Heart right ventricle (tissue), 16 donors: Measurements from ENCODE around the gene KLRG1. TPM values are rescaled to one million over a fixed set of nuclear protein-coding genes. Genes with fewer than 3 reads are reported as not detected.
A peak's percentile ranks its signal among the peaks of the same experiment; 100 is the strongest.

ENCODE experiments used
- ATAC-seq, 8 donors: fragments of 200-7000 bp; cut with Tn5 transposase; one replicate each; pipeline ENCODE4 v1.9.1; 2020; ENCODE audit warnings: mild to moderate bottlenecking in 8 of 8, moderate library complexity in 8 of 8, moderate number of reproducible peaks in 1 of 8
- DNase-seq, 2 donors: peaks; one replicate each; pipeline ENCODE4 v3.0.0-alpha.2; 2020
- H3K27ac ChIP-seq, 10 donors: fragments of 200-600 bp; sonication (generic) in 2 of 10; one replicate each; pipeline versions ENCODE4 v1.5.0 to v1.8.0; 2020 to 2022; ENCODE audit warnings: mild to moderate bottlenecking in 3 of 10
- H3K27me3 ChIP-seq, 7 donors: fragments of 200-600 bp; one replicate each; pipeline ENCODE4 v1.8.0; 2021 to 2022; ENCODE audit warnings: mild to moderate bottlenecking in 2 of 7
- H3K36me3 ChIP-seq, 9 donors: fragments of 200-600 bp; sonication (generic) in 1 of 9; one replicate each; pipeline versions ENCODE4 v1.5.0 to v1.8.0; 2020 to 2022; ENCODE audit warnings: mild to moderate bottlenecking in 2 of 9
- H3K4me1 ChIP-seq, 9 donors: fragments of 200-600 bp; sonication (generic) in 1 of 9; one replicate each; pipeline versions ENCODE4 v1.5.0 to v1.8.0; 2020 to 2022; ENCODE audit warnings: mild to moderate bottlenecking in 4 of 9
- H3K4me3 ChIP-seq, 10 donors: fragments of 200-600 bp; sonication (generic) in 2 of 10; one replicate each; pipeline versions ENCODE4 v1.5.0 to v1.8.0; 2020 to 2022; ENCODE audit warnings: mild to moderate bottlenecking in 7 of 10, moderate library complexity in 2 of 10
- H3K9me3 ChIP-seq, 11 donors: fragments of 200-600 bp in 10 of 11; sonication (generic) in 2 of 11; one replicate each; pipeline versions ENCODE4 v1.5.0 to v1.8.0; 2013 to 2022; ENCODE audit warnings: mild to moderate bottlenecking in 2 of 11, control low read depth in 1 of 11, moderate library complexity in 1 of 11
- CTCF ChIP-seq, 9 donors: fragments of 200-600 bp; sonication (generic) in 2 of 9; IDR thresholded peaks; one replicate each; pipeline versions ENCODE4 v1.5.0 to v1.8.0; 2021 to 2022; ENCODE audit warnings: antibody characterized with exemption in 9 of 9, mild to moderate bottlenecking in 5 of 9, moderate library complexity in 1 of 9
- WGBS, 2 donors: extraction: QIAGEN DNeasy Blood & Tissue Kit; methylation state at CpG; one replicate each; pipeline ENCODE4 v1.1.7; 2013; ENCODE audit warnings: inconsistent platforms in 1 of 2; 5-methylcytosine and 5-hydroxymethylcytosine counted together
- intact Hi-C, 10 donors: fragments of 100-400 bp; cut with DNase I; formaldehyde crosslinking; loops; one replicate each; pipeline versions ENCODE4 v1.11.1 to v1.14.2; 2022
- polyA plus RNA-seq, 2 donors: library from polyadenylated mRNA; stranded (reverse); fragments of 200-250 nt; gene quantifications; one replicate each; pipeline ENCODE4 v1.2.3, GENCODE V29; 2013
- total RNA-seq, 10 donors: library from RNA; stranded (reverse); fragmentation: NEBNext Ultra II Directional in 3 of 10; extraction: Animal tissue kit (Norgen Biotek cat#: 25700) in 3 of 10; gene quantifications; one replicate each; pipeline versions ENCODE4 v1.2.1 to v1.2.4, GENCODE V29; 2021 to 2023
- donor health status: Arrhythmogenic right ventricular cardiomyopathy.
- donor health status: ischemic (EF 13 %, LVEDD 7.1; RV severe dilation, severe dysfunction).
- donor health status: healthy with polysubstance abuse.
- donor health status: DM: no; HTN: yes; CAD: no.
- donor health status: DM: no; HTN: no; CAD: no.
- donor health status: ischemic (EF 25% LVEDD 6.9; RV normal size, moderate dysfunction).
- donor health status: ischemic (EF 25% LVEDD 5.7; RV mildly dilated, moderate dysfunction).
- donor health status: healthy.
- donor health status: DM: yes; HTN: yes; CAD: no.
- donor health status: Ischemic cardiomyopathy.
- donor health status: ischemic (EF 35%, LVEDD 5.7; RV mildly dilated, moderate dysfunction).
- donor health status: nonischemic (EF 11% LVEDD 7.7; RV severe dilation, severe dysfunction).
- donor health status: DM: yes; HTN: yes; CAD: no.
- donor health status: PGD.
- donor health status: ischemic (EF 29% LVEDD 5.4; RV normal size, mild dysfunction).
- donor health status: nonischemic (EF 23%, LVEDD 6.1; RV moderate dilation, normal function).

Gene KLRG1
- total and polyA plus RNA-seq, 12 donors = 1.7 to 9.2 (median 3.9) TPM

- H3K36me3 ChIP-seq = peaks cover 0 to 52% (median 35%) of the 10 kb centered on the region in 9 donors
- peaks cover 7 to 42% (median 27%) of the 10 kb centered on the region in 9 donors for H3K4me1 ChIP-seq
- ATAC-seq (no peak), DNase-seq (no peak)
- no peak for TF ChIP-seq CTCF (IDR thresholded peaks at IDR 0.05)
- no peak overlapping the region for H3K4me3 ChIP-seq
- H3K9me3 ChIP-seq = no peaks in the 10 kb centered on the region
- no peak overlapping the region for H3K27ac ChIP-seq
- intact Hi-C loops = loop anchor here in 4 of 10 donors (5.0 kb wide), 1 partner anchor 34 kb away; the partner anchor contains the start of gene PHC1 (in 4 of the 4)
- WGBS, 2 donors = 79 to 87% methylated on average over 1 of the region's 1 CpG
- H3K27me3 ChIP-seq = no peaks in the 10 kb centered on the region
Observed at GRCh38 chr12:8946733-8947132, 42.6 kb upstream of the KLRG1 start.

- peaks cover 7 to 46% (median 27%) of the 10 kb centered on the region in 9 donors for H3K4me1 ChIP-seq
- intact Hi-C loops = loop anchor here in 4 of 10 donors (5.0 kb wide), 1 partner anchor 35 kb away; the partner anchor contains the start of gene PHC1 (in 4 of the 4)
Observed at GRCh38 chr12:8947737-8948136, 41.6 kb upstream of the KLRG1 start.

GRCh38 chr12:8948701-8949341 is 40.5 kb upstream of the KLRG1 start:
- H3K36me3 ChIP-seq = peaks cover 0 to 31% (median 16%) of the 10 kb centered on the region in 9 donors
- ATAC-seq (peak in 3 of 8 donors; percentile 2 to 22 (median 4)), DNase-seq (peak in 1 of 2 donors; percentile 16)
- peak overlapping the region; percentile 54 to 89 (median 75) for H3K4me3 ChIP-seq
- H3K9me3 ChIP-seq = peaks cover 0 to 10% (median 0%) of the 10 kb centered on the region in 11 donors
- peaks cover 7 to 46% (median 27%) of the 10 kb centered on the region in 9 donors for H3K4me1 ChIP-seq
- 1% methylated on average over 15 of the region's 15 CpGs for WGBS, 2 donors
- H3K27me3 ChIP-seq = no peaks in the 10 kb centered on the region
- peak overlapping the region; percentile 86 to 98 (median 96) for H3K27ac ChIP-seq
- intact Hi-C loops = loop anchor here in 4 of 10 donors (5.0 kb wide), 1 partner anchor 37 kb away; the partner anchor contains the start of gene PHC1 (in 4 of the 4)
- TF ChIP-seq CTCF (IDR thresholded peaks at IDR 0.05) = no peak

More at GRCh38 chr12:8947737-8948136, 41.6 kb upstream of the KLRG1 start:
- Histone ChIP-seq H3K9me3 (peaks cover 0 to 3% (median 0%) of the 10 kb centered on the region in 11 donors), H3K36me3 (peaks cover 0 to 42% (median 25%) of the 10 kb centered on the region in 9 donors), H3K4me3 (peak overlapping the region in 2 of 10 donors; percentile 74 to 77), H3K27me3 (no peaks in the 10 kb centered on the region), H3K27ac (peak overlapping the region in 1 of 10 donors; percentile 98)
- TF ChIP-seq CTCF (IDR thresholded peaks at IDR 0.05) = no peak
- no peak for DNase-seq
- no peak for ATAC-seq

GRCh38 chr12:8949342-8950220 is 39.8 kb upstream of the KLRG1 start, which contains the start of gene M6PR:
Gene M6PR (minus strand): TSS chr12:8949645. CDS start chr12:8946404, 3,241 bp downstream.
- DNase-seq = peak; percentile 92 to 95
- Histone ChIP-seq H3K27ac (peak within 1 kb of the TSS; percentile 86 to 98 (median 96)), H3K27me3 (no peaks in the 10 kb centered on the region), H3K36me3 (peaks cover 0 to 29% (median 9%) of the 10 kb centered on the region in 9 donors), H3K9me3 (peaks cover 0 to 10% (median 0%) of the 10 kb centered on the region in 11 donors), H3K4me3 (peak within 1 kb of the TSS; percentile 54 to 89 (median 75)), H3K4me1 (peaks cover 7 to 46% (median 27%) of the 10 kb centered on the region in 9 donors)
- TF ChIP-seq CTCF (IDR thresholded peaks at IDR 0.05) = peak in 8 of 9 donors; percentile 26 to 82 (median 62)
- WGBS, 2 donors = 0% methylated on average over 66 of the region's 66 CpGs
- peak; percentile 94 to 98 (median 96) for ATAC-seq
- intact Hi-C loops = loop anchor here in 7 of 10 donors (1.0 to 5.0 kb wide), 5 partner anchors 37 to 90 kb away; partner anchors contain the start of gene PHC1 (in 4 of the 7)
